Vagina (tissue), 2 donors: Measurements from ENCODE around the gene TRAPPC8. TPM values are rescaled to one million over a fixed set of nuclear protein-coding genes. Genes with fewer than 3 reads are reported as not detected.
"Not testable (repeated sequence)": the region's sequence is repeated elsewhere in the genome, so short reads cannot be mapped to it uniquely, and the experiment has no call there.

Experiments
- DNase-seq, 2 donors: peaks; one replicate each; pipeline ENCODE4 v3.0.0-alpha.2; 2017; ENCODE audit errors: extremely low spot score in 2 of 2
- H3K27ac ChIP-seq: fragments of 200-600 bp; sonication (generic); one replicate; pipeline ENCODE4 v1.5.1; 2019
- H3K27me3 ChIP-seq: fragments of 200-600 bp; sonication (generic); one replicate; pipeline ENCODE4 v1.5.1; 2019
- H3K36me3 ChIP-seq, 2 donors: fragments of 200-600 bp; sonication (generic); one replicate each; pipeline ENCODE4 v1.5.1; 2017 to 2019
- H3K4me1 ChIP-seq: fragments of 200-600 bp; sonication (generic); one replicate; pipeline ENCODE4 v1.5.1; 2019
- H3K4me3 ChIP-seq, 2 donors: fragments of 200-600 bp; sonication (generic); 1 replicate in 1 of 2; 2 replicates in 1 of 2; pipeline ENCODE4 v1.5.1; 2016 to 2019
- H3K9me3 ChIP-seq: fragments of 200-600 bp; sonication (generic); one replicate; pipeline ENCODE4 v1.5.1; 2019
- CTCF ChIP-seq, 3 experiments: fragments of 450-650 bp in 2 of 3; fragments of 200-600 bp in 1 of 3; sonication (generic) in 1 of 3; IDR thresholded peaks; one replicate each; pipeline ENCODE4 v1.5.1; 2017 to 2019; ENCODE audit warnings: antibody characterized with exemption in 3 of 3, mild to moderate bottlenecking in 2 of 3, moderate library complexity in 2 of 3
- POLR2A ChIP-seq, 2 donors: fragments of 450-650 bp; IDR thresholded peaks; one replicate each; pipeline ENCODE4 v1.6.1; 2017; ENCODE audit warnings: antibody characterized with exemption in 2 of 2, mild to moderate bottlenecking in 2 of 2, moderate library complexity in 2 of 2
- POLR2AphosphoS5 ChIP-seq, 2 donors: sonication (generic); formaldehyde crosslinking; IDR thresholded peaks; one replicate each; pipeline ENCODE4 v1.9.0; 2017; ENCODE audit warnings: antibody characterized with exemption in 2 of 2, mild to moderate bottlenecking in 2 of 2, low read depth in 1 of 2; ENCODE audit not compliant: insufficient read depth in 1 of 2
- intact Hi-C: fragments of 100-400 bp; cut with DNase I; formaldehyde crosslinking; loops from one replicate; pipeline ENCODE4 v1.15.1; 2023
- total RNA-seq: library from RNA; depleted of rRNA; stranded (reverse); fragments of >200 nt; gene quantifications from one replicate; pipeline ENCODE4 v1.2.3, GENCODE V29; 2016

The TRAPPC8 gene
- total RNA-seq, 1 donor from 2014 or later = 33.1 TPM

DNA sequence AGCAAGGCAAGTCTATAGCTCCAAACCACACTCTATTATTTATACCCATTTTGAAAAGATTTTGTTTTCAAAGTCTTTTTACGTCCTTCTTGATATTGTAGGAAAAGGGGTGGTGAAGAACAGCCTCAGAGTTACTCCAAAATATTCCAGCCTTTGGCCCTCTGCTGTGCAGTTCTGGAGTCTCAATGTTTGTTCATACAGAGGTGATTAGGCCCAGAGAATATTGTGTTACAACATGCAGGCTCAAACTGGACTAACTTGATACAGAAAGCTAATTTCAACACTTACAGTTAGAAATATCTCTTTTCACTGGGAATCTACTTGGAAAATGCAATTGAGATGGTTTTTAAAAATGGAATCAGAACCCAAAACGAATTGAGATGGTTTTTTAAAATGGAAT lies 141.8 kb downstream of the TRAPPC8 start:
- Histone ChIP-seq H3K4me3 (no peak overlapping the region), H3K36me3 (no peaks in the 10 kb centered on the region), H3K27ac (no peak overlapping the region), H3K9me3 (no peaks in the 10 kb centered on the region), H3K27me3 (no peaks in the 10 kb centered on the region), H3K4me1 (no peaks in the 10 kb centered on the region)
- intact Hi-C loops = no loop called here
- DNase-seq = no peak
- TF ChIP-seq POLR2A (IDR thresholded peaks at IDR 0.05) (no peak), CTCF (IDR thresholded peaks at IDR 0.05) (no peak), POLR2AphosphoS5 (IDR thresholded peaks at IDR 0.05; ENCODE audit: insufficient read depth in 1 of 2, low read depth in 1 of 2) (no peak)

DNA sequence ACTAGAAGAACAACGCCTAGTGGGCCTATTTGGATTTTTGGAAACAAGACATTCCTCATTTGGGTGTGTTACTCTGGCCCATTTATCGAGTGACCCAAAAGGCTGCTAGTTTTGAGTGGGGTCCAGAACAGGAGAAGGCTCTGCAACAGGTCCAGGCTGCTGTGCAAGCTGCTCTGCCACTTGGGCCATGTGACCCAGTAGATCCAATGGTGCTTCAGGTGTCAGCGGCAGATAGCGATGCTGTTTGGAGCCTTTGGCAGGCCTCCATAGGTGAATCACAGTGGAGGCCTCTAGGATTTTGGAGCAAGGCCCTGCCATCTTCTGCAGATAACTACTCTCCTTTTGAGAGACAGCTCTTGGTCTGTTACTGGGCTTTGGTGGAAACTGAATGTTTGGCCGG lies 143.7 kb downstream of the TRAPPC8 start:
- H3K27ac ChIP-seq, H3K4me3 ChIP-seq, DNase-seq, intact Hi-C loops, H3K9me3 ChIP-seq, H3K36me3 ChIP-seq, H3K27me3 ChIP-seq, H3K4me1 ChIP-seq: not testable (repeated sequence)

GRCh38 chr18:31798399-31798798 lies 144.5 kb downstream of the TRAPPC8 start:
- no peaks in the 10 kb centered on the region for H3K9me3 ChIP-seq
- no peak for DNase-seq
- H3K4me3 ChIP-seq = no peak overlapping the region
- no peaks in the 10 kb centered on the region for H3K4me1 ChIP-seq
- intact Hi-C loops = no loop called here
- TF ChIP-seq CTCF (IDR thresholded peaks at IDR 0.05) (no peak), POLR2AphosphoS5 (IDR thresholded peaks at IDR 0.05; ENCODE audit: insufficient read depth in 1 of 2, low read depth in 1 of 2) (no peak), POLR2A (IDR thresholded peaks at IDR 0.05) (no peak)
- no peaks in the 10 kb centered on the region for H3K27me3 ChIP-seq
- H3K27ac ChIP-seq = no peak overlapping the region
- no peaks in the 10 kb centered on the region for H3K36me3 ChIP-seq

- DNase-seq = no peak
- Histone ChIP-seq H3K36me3 (no peaks in the 10 kb centered on the region), H3K9me3 (no peaks in the 10 kb centered on the region), H3K27me3 (no peaks in the 10 kb centered on the region), H3K27ac (no peak overlapping the region), H3K4me1 (no peaks in the 10 kb centered on the region), H3K4me3 (no peak overlapping the region)
- intact Hi-C loops = no loop called here
- TF ChIP-seq POLR2A (IDR thresholded peaks at IDR 0.05) = no peak
- no peak for TF ChIP-seq POLR2AphosphoS5 (IDR thresholded peaks at IDR 0.05; ENCODE audit: insufficient read depth in 1 of 2, low read depth in 1 of 2)
- TF ChIP-seq CTCF (IDR thresholded peaks at IDR 0.05) = no peak
Observed at GRCh38 chr18:31795747-31796146, 147.2 kb downstream of the TRAPPC8 start.

DNA sequence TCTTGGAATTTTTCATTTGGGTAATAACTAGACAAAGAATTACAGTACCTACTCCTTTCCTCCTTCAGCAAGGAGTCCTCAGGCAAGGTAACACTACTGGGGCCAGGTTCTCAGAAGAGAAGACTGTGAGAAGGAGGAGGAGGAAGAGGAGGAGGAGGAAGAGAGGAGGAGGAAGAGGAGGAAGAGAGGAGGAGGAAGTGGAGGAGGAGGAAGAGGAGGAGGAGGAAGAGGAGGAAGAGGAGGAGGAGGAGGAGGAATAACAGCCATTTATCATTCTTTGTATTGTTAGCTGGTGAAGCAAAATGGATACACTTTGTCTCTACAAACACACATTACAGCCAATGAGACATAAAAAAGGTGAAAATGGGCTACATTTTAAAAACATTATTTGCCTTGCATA lies 149.4 kb downstream of the TRAPPC8 start:
- no peak overlapping the region for H3K4me3 ChIP-seq
- TF ChIP-seq POLR2AphosphoS5 (IDR thresholded peaks at IDR 0.05; ENCODE audit: insufficient read depth in 1 of 2, low read depth in 1 of 2) (no peak), POLR2A (IDR thresholded peaks at IDR 0.05) (no peak), CTCF (IDR thresholded peaks at IDR 0.05) (no peak)
- DNase-seq = no peak
- H3K36me3 ChIP-seq = no peaks in the 10 kb centered on the region
- H3K27me3 ChIP-seq = no peaks in the 10 kb centered on the region
- no peaks in the 10 kb centered on the region for H3K9me3 ChIP-seq
- no peak overlapping the region for H3K27ac ChIP-seq
- intact Hi-C loops = no loop called here
- H3K4me1 ChIP-seq = no peaks in the 10 kb centered on the region

DNA sequence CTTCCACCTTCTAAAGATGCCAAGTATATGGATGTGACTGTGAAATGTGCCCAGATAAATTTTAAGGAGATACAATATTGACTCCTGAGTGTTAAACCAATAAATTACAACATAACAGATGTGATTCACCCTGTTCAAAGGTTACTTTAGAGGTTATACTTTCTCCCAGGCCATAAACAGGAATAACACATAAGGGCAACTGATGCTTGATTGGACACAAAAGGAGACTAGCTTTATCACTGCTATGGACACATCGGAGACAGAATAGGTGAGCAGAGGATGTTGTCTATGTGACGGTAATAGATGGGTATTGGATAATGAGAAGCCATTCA lies 150.4 kb downstream of the TRAPPC8 start:
- H3K9me3 ChIP-seq = no peaks in the 10 kb centered on the region
- no peaks in the 10 kb centered on the region for H3K27me3 ChIP-seq
- intact Hi-C loops = no loop called here
- no peak for DNase-seq
- no peak overlapping the region for H3K4me3 ChIP-seq
- H3K4me1 ChIP-seq = no peaks in the 10 kb centered on the region
- no peak overlapping the region for H3K27ac ChIP-seq
- H3K36me3 ChIP-seq = no peaks in the 10 kb centered on the region
- TF ChIP-seq CTCF (IDR thresholded peaks at IDR 0.05) (no peak), POLR2AphosphoS5 (IDR thresholded peaks at IDR 0.05; ENCODE audit: insufficient read depth in 1 of 2, low read depth in 1 of 2) (no peak), POLR2A (IDR thresholded peaks at IDR 0.05) (no peak)
